GDM1 (cell line): ENCODE results near the gene CSK.
"Not testable (repeated sequence)": the region's sequence is repeated elsewhere in the genome, so short reads cannot be mapped to it uniquely, and the experiment has no call there.

Experiments
- DNase-seq: peaks from one replicate; lab custom pipeline; 2025; lab: John Stamatoyannopoulos, UW

CSK gene

GRCh38 chr15:74781431-74782258 lies at the start of gene CSK:
Gene CSK (plus strand): TSS chr15:74782080. CDS start chr15:74798298, 16,218 bp downstream.
- DNase-seq = peak; percentile 72

- DNase-seq = no peak
These were observed 49.0 kb upstream of the CSK start for GRCh38 chr15:74732846-74733245.

GRCh38 chr15:74733269-74733668 lies 48.6 kb upstream of the CSK start:
- no peak for DNase-seq

GRCh38 chr15:74735305-74735704 lies 46.6 kb upstream of the CSK start:
- no peak for DNase-seq

GRCh38 chr15:74738239-74738638 lies 43.6 kb upstream of the CSK start:
- not testable (repeated sequence) for DNase-seq

- no peak for DNase-seq
These were observed 39.5 kb upstream of the CSK start for GRCh38 chr15:74742422-74742821.

GRCh38 chr15:74746389-74746788 lies 35.5 kb upstream of the CSK start:
- no peak for DNase-seq

GRCh38 chr15:74748322-74748946 lies 33.4 kb upstream of the CSK start, which contains the start of gene CYP1A2:
Gene CYP1A2 (plus strand): TSS chr15:74748845. CDS start chr15:74749739, 894 bp downstream.
- DNase-seq = no peak

GRCh38 chr15:74749832-74750231 lies 32.0 kb upstream of the CSK start:
- no peak for DNase-seq

- no peak for DNase-seq
These were observed 31.1 kb upstream of the CSK start for GRCh38 chr15:74750751-74751150.

- DNase-seq = no peak
These were observed 29.9 kb upstream of the CSK start for GRCh38 chr15:74752011-74752410.

- DNase-seq = no peak
These were observed 29.3 kb upstream of the CSK start for GRCh38 chr15:74752531-74752930.

- DNase-seq = no peak
These were observed 27.2 kb upstream of the CSK start for GRCh38 chr15:74754593-74755215.

GRCh38 chr15:74758736-74759135 lies 23.1 kb upstream of the CSK start:
- DNase-seq = no peak

GRCh38 chr15:74762791-74763150 lies 19.1 kb upstream of the CSK start:
- DNase-seq = no peak

GRCh38 chr15:74763416-74763815 lies 18.5 kb upstream of the CSK start:
- no peak for DNase-seq

GRCh38 chr15:74767167-74768098 lies 14.4 kb upstream of the CSK start:
- DNase-seq = no peak

- DNase-seq = no peak
These were observed 13.6 kb upstream of the CSK start for GRCh38 chr15:74768099-74768770.

- DNase-seq = peak; percentile 22
These were observed 13.0 kb upstream of the CSK start for GRCh38 chr15:74768771-74769342.

GRCh38 chr15:74769463-74770025 lies 12.3 kb upstream of the CSK start:
- DNase-seq = no peak
